H1 (cell line): ENCODE results near the gene COG4. TPM values are rescaled to one million over a fixed set of nuclear protein-coding genes. Genes with fewer than 3 reads are reported as not detected.

Experiments
- CTCF ChIA-PET: fragments of 300-600 bp; sonication (Branson Sonifier 250); formaldehyde crosslinking; loops from one replicate; lab custom pipeline; 2021; ENCODE audit not compliant: partially characterized antibody; lab: Charles Lee
- POLR2A ChIA-PET: fragments of 300-600 bp; sonication (Branson Sonifier 250); formaldehyde crosslinking; loops from one replicate; lab custom pipeline; 2021; ENCODE audit warnings: inconsistent platforms; ENCODE audit not compliant: partially characterized antibody; lab: Charles Lee
- DNase-seq, 2 experiments: peaks; one replicate each; pipeline versions ENCODE4 v3.0.0 to v3.0.0-alpha.2; 2010 to 2022; ENCODE audit warnings: low spot score in 2 of 2, low read depth in 1 of 2, mixed read lengths in 1 of 2
- FAIRE-seq: peaks from 2 replicates; lab custom pipeline; 2011; peaks lifted over from hg19 to GRCh38; lab: Jason Lieb, UNC
- H2AFZ ChIP-seq: 2 replicates; pipeline ENCODE4 v1.8.1; 2012; ENCODE audit warnings: low read length, inconsistent platforms
- H2AK5ac ChIP-seq: 2 replicates; pipeline ENCODE4 v1.6.1; 2013; ENCODE audit warnings: low read depth, low read length
- H2BK120ac ChIP-seq: replicated peaks from 2 replicates; pipeline ENCODE3; 2013; ENCODE audit warnings: low read depth, low read length, inconsistent platforms
- H2BK12ac ChIP-seq: 2 replicates; pipeline ENCODE4 v1.6.1; 2013; ENCODE audit warnings: low read depth, low read length
- H2BK15ac ChIP-seq: 2 replicates; pipeline ENCODE4 v1.6.1; 2013; ENCODE audit warnings: low read length
- H2BK20ac ChIP-seq: 2 replicates; pipeline ENCODE4 v1.6.1; 2013; ENCODE audit warnings: low read length
- H2BK5ac ChIP-seq: 2 replicates; pipeline ENCODE4 v1.6.1; 2013; ENCODE audit warnings: low read depth, low read length
- H3K14ac ChIP-seq: 2 replicates; pipeline ENCODE4 v1.6.1; 2013; ENCODE audit warnings: inconsistent platforms; ENCODE audit not compliant: insufficient read length
- H3K18ac ChIP-seq: 2 replicates; pipeline ENCODE4 v1.6.1; 2013; ENCODE audit warnings: low read length; ENCODE audit errors: extremely low read depth
- H3K23ac ChIP-seq: 2 replicates; pipeline ENCODE4 v1.6.1; 2013; ENCODE audit warnings: inconsistent platforms; ENCODE audit not compliant: insufficient read length
- H3K23me2 ChIP-seq: 2 replicates; pipeline ENCODE4 v1.6.1; 2013; ENCODE audit warnings: low read depth, low read length
- H3K27ac ChIP-seq: 2 replicates; pipeline ENCODE4 v1.6.1; 2011; ENCODE audit warnings: low read depth, low read length, inconsistent platforms
- H3K27me3 ChIP-seq, 4 experiments: replicated peaks in 1 of 4; 1 replicate in 1 of 4; 2 replicates in 3 of 4; pipeline versions ENCODE4 v1.6.1 to v1.8.1; 2011 to 2013; ENCODE audit warnings: low read length in 3 of 4, mild to moderate bottlenecking in 3 of 4, inconsistent platforms in 2 of 4, mixed read lengths in 2 of 4, moderate library complexity in 1 of 4; ENCODE audit not compliant: control insufficient read depth in 3 of 4, insufficient read depth in 3 of 4; ENCODE audit errors: extremely low read depth in 1 of 4
- H3K36me3 ChIP-seq, 4 experiments: 2 replicates each; pipeline versions ENCODE4 v1.6.1 to v1.8.1; 2011 to 2013; ENCODE audit warnings: mild to moderate bottlenecking in 4 of 4, low read length in 3 of 4, moderate library complexity in 2 of 4, control low read depth in 1 of 4, inconsistent platforms in 1 of 4; ENCODE audit not compliant: insufficient read depth in 4 of 4, control insufficient read depth in 2 of 4
- H3K4ac ChIP-seq: replicated peaks from 2 replicates; pipeline ENCODE3; 2013; ENCODE audit warnings: low read length, low read depth, mixed read lengths, inconsistent platforms; ENCODE audit not compliant: insufficient read length
- H3K4me1 ChIP-seq, 4 experiments: replicated peaks in 1 of 4; 1 replicate in 1 of 4; 2 replicates in 3 of 4; pipeline versions ENCODE4 v1.6.1 to v1.8.1; 2011 to 2013; ENCODE audit warnings: low read length in 3 of 4, inconsistent platforms in 2 of 4, mixed read lengths in 1 of 4; ENCODE audit not compliant: insufficient read depth in 4 of 4, control insufficient read depth in 3 of 4
- H3K4me2 ChIP-seq, 2 experiments: 2 replicates each; pipeline versions ENCODE4 v1.6.1 to v1.8.1; 2011 to 2013; ENCODE audit warnings: low read depth in 2 of 2, low read length in 2 of 2, control low read depth in 1 of 2, inconsistent platforms in 1 of 2, mild to moderate bottlenecking in 1 of 2; ENCODE audit not compliant: insufficient read depth in 1 of 2
- H3K4me3 ChIP-seq, 4 experiments: fragments of 200-600, 300-600 bp in 1 of 4; sonication (generic), shearing (Covaris generic), sonication (Bioruptor Twin) in 1 of 4; 2 replicates each; pipeline versions ENCODE4 v1.5.1 to v1.8.1; 2011 to 2016; ENCODE audit warnings: low read length in 4 of 4, low read depth in 3 of 4, control low read depth in 2 of 4, inconsistent platforms in 2 of 4, mild to moderate bottlenecking in 2 of 4, mixed read lengths in 1 of 4, moderate library complexity in 1 of 4; ENCODE audit not compliant: insufficient read depth in 2 of 4; ENCODE audit errors: extremely low read depth in 1 of 4
- H3K56ac ChIP-seq: replicated peaks from 2 replicates; pipeline ENCODE3; 2013; ENCODE audit warnings: low read depth, mild to moderate bottlenecking, mixed read lengths, low read length, inconsistent platforms; ENCODE audit not compliant: insufficient read length
- H3K79me1 ChIP-seq: 2 replicates; pipeline ENCODE4 v1.6.1; 2013; ENCODE audit warnings: low read depth, low read length, control low read depth
- H3K79me2 ChIP-seq, 2 experiments: 2 replicates each; pipeline versions ENCODE4 v1.6.1 to v1.8.1; 2012 to 2013; ENCODE audit warnings: low read length in 2 of 2, mild to moderate bottlenecking in 2 of 2, inconsistent platforms in 1 of 2; ENCODE audit not compliant: insufficient read depth in 2 of 2, control insufficient read depth in 1 of 2
- H3K9ac ChIP-seq, 4 experiments: replicated peaks in 1 of 4; 1 replicate in 1 of 4; 2 replicates in 3 of 4; pipeline versions ENCODE4 v1.6.1 to v1.8.1; 2011 to 2013; ENCODE audit warnings: low read depth in 3 of 4, low read length in 3 of 4, control low read depth in 2 of 4, mild to moderate bottlenecking in 2 of 4, moderate library complexity in 2 of 4, inconsistent platforms in 1 of 4; ENCODE audit errors: extremely low read depth in 1 of 4
- H3K9me3 ChIP-seq, 2 experiments: 2 replicates each; pipeline versions ENCODE4 v1.6.1 to v1.8.1; 2012 to 2013; ENCODE audit warnings: mild to moderate bottlenecking in 2 of 2, moderate library complexity in 2 of 2, control low read depth in 1 of 2, inconsistent platforms in 1 of 2, low read depth in 1 of 2, low read length in 1 of 2, mixed read lengths in 1 of 2; ENCODE audit not compliant: insufficient read depth in 2 of 2
- H4K20me1 ChIP-seq, 2 experiments: replicated peaks in 1 of 2; 2 replicates each; pipeline versions ENCODE3 to v1.8.1; 2011 to 2013; ENCODE audit warnings: inconsistent platforms in 2 of 2, low read length in 2 of 2, mild to moderate bottlenecking in 1 of 2; ENCODE audit not compliant: insufficient read depth in 2 of 2, control insufficient read depth in 1 of 2
- H4K5ac ChIP-seq: 2 replicates; pipeline ENCODE4 v1.6.1; 2013; ENCODE audit warnings: low read length, low read depth, mixed read lengths, inconsistent platforms; ENCODE audit not compliant: insufficient read length
- H4K8ac ChIP-seq: 2 replicates; pipeline ENCODE4 v1.8.0; 2013; ENCODE audit warnings: mild to moderate bottlenecking, moderate library complexity, low read length, inconsistent platforms; ENCODE audit not compliant: insufficient read depth; ENCODE audit errors: extremely low read depth
- H4K91ac ChIP-seq: replicated peaks from 2 replicates; pipeline ENCODE3; 2013; ENCODE audit warnings: low read length, mixed read lengths, inconsistent platforms; ENCODE audit not compliant: insufficient read length
- CHD1 ChIP-seq: IDR thresholded peaks from 2 replicates; pipeline ENCODE4 v1.6.1; 2012; ENCODE audit warnings: low read depth, low read length, improper control_type of control experiment
- HDAC6 ChIP-seq: IDR thresholded peaks from one replicate; pipeline ENCODE4 v1.7.1; 2012; ENCODE audit warnings: low read depth, mild to moderate bottlenecking, inconsistent platforms, low read length, moderate library complexity
- JUND ChIP-seq: IDR thresholded peaks from 2 replicates; pipeline ENCODE4 v1.6.1; 2011; ENCODE audit warnings: mild to moderate bottlenecking, improper control_type of control experiment, low read length
- PHF8 ChIP-seq: fragments of 200-600 bp; sonication (generic); conservative IDR thresholded peaks from 2 replicates; pipeline ENCODE4 v1.7.1; 2012; ENCODE audit warnings: low read depth, mild to moderate bottlenecking, inconsistent platforms, low read length, moderate library complexity
- RNF2 ChIP-seq: fragments of 200-900, 300-1000 bp; sonication (generic); IDR thresholded peaks from 2 replicates; pipeline ENCODE4 v1.7.1; 2016; ENCODE audit warnings: borderline replicate concordance, low read depth, mild to moderate bottlenecking, antibody characterized with exemption, low read length; ENCODE audit not compliant: poor library complexity, severe bottlenecking; ENCODE audit errors: missing control alignments
- SP4 ChIP-seq: IDR thresholded peaks from 2 replicates; pipeline ENCODE4 v1.6.1; 2012; ENCODE audit warnings: low read length, inconsistent platforms
- TCF12 ChIP-seq: IDR thresholded peaks from 2 replicates; pipeline ENCODE4 v1.6.1; 2011; ENCODE audit warnings: low read depth, mild to moderate bottlenecking, low read length
- TEAD4 ChIP-seq: IDR thresholded peaks from 2 replicates; pipeline ENCODE4 v1.6.1; 2012; ENCODE audit warnings: low read depth, low read length, inconsistent platforms, mixed read lengths
- YY1 ChIP-seq: IDR thresholded peaks from 2 replicates; pipeline ENCODE4 v1.6.1; 2011; ENCODE audit warnings: low read depth, mild to moderate bottlenecking, low read length
- WGBS, 2 experiments: shearing (Covaris generic) in 1 of 2; methylation state at CpG; one replicate each; pipeline versions ENCODE4 v1.1.6 to v1.1.7; 2013 to 2015; ENCODE audit warnings: low lambda C conversion rate in 2 of 2, mixed read lengths in 2 of 2, inconsistent platforms in 1 of 2, low coverage in 1 of 2, missing lambda C conversion rate in 1 of 2; ENCODE audit not compliant: insufficient replicate concordance in 2 of 2, insufficient coverage in 1 of 2, insufficient read length in 1 of 2; ENCODE audit errors: extremely low coverage in 1 of 2, missing lambda C conversion rate in 1 of 2; 5-methylcytosine and 5-hydroxymethylcytosine counted together
- polyA plus RNA-seq, 7 experiments: library from polyadenylated mRNA; depleted of rRNA in 3 of 7; stranded (reverse) in 5 of 7; unstranded in 2 of 7; fragments of >200 nt in 5 of 7; fragments of 200-250 nt in 2 of 7; gene quantifications; 1 replicate in 5 of 7; 2 replicates in 1 of 7; 4 replicates in 1 of 7; pipeline versions ENCODE4 v1.2.1 to v1.2.3, GENCODE V29; 2011 to 2013; ENCODE audit warnings: missing spikeins in 2 of 7, mixed read lengths in 2 of 7
- total RNA-seq: library from RNA; stranded (reverse); fragmentation: NEBNext Ultra II Directional; extraction: Animal tissue kit (Norgen Biotek cat#: 25700); gene quantifications from 2 replicates; pipeline ENCODE4 v1.2.1, GENCODE V29; 2021
- TF ChIP-seq, protein P1 (sequence below): IDR thresholded peaks from 2 replicates; pipeline ENCODE4 v1.6.1; 2011; ENCODE audit warnings: low read length, improper control_type of control experiment
- TF ChIP-seq, protein P2 (sequence below): IDR thresholded peaks from 2 replicates; pipeline ENCODE4 v1.6.1; 2012; ENCODE audit warnings: low read length, inconsistent platforms

Gene COG4
- total and polyA plus RNA-seq, 2 of the 8 experiments (the other 6 are each of a cell fraction or from before 2014, with no cell fraction given): 46.1 to 50.2 TPM

DNA sequence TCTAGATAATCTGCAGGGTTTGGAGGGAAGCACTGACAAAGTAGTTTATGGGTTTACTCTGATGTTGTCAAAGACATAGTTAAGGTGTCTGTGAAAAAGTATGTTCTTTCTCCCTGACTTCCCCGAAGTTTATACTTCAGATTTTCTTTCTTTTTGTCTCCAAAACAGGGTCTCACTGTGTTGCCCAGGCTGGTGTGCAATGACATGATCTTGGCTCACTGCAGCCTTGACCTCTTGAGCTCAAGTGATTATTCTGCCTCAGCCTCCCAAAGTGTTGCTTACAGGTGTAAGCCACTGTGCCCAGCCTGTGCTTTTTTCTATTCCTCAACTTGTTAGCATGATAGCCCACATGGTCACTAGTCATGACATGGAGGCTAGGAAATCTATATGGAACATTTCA, 21.2 kb upstream of the COG4 start:
- no peak overlapping the region for H3K4me2 ChIP-seq
- H3K79me1 ChIP-seq: peaks cover 6% of the 10 kb centered on the region
- H3K18ac ChIP-seq: no peak overlapping the region
- no peak overlapping the region for H3K14ac ChIP-seq
- peaks cover 3 to 73% of the 10 kb centered on the region in 2 experiments; a peak in 3 of 4 replicates for H3K79me2 ChIP-seq
- H2AFZ ChIP-seq: no peak overlapping the region
- H2AK5ac ChIP-seq: no peak overlapping the region
- no peak overlapping the region for H2BK20ac ChIP-seq
- no peak overlapping the region for H2BK15ac ChIP-seq
- H3K9ac ChIP-seq: no peak overlapping the region
- FAIRE-seq (no peak), DNase-seq (no peak)
- H4K8ac ChIP-seq: no peak overlapping the region
- no peak overlapping the region for H2BK120ac ChIP-seq
- no peaks in the 10 kb centered on the region for H3K23me2 ChIP-seq
- no peaks in the 10 kb centered on the region for H3K9me3 ChIP-seq
- no peaks in the 10 kb centered on the region for H3K27me3 ChIP-seq
- no peak overlapping the region for H2BK12ac ChIP-seq
- WGBS, 2 experiments: 82% methylated on average over 1 of the region's 1 CpG; no CpG with 5 or more reads in 1 of the 2 experiments
- no peak overlapping the region for H4K91ac ChIP-seq
- H3K27ac ChIP-seq: no peak overlapping the region
- no peak overlapping the region for H3K23ac ChIP-seq
- no peak overlapping the region for H3K56ac ChIP-seq
- H3K4ac ChIP-seq: no peak overlapping the region
- ChIA-PET POLR2A (interaction anchor here (0.8 to 22.7 kb wide), 5 partner anchors 9 to 21 kb away, joined by 3 to 525 read pairs (median 5); partner anchors contain the start of genes COG4 and SF3B3), CTCF (interaction anchor here (0.9 kb wide), 1 partner anchor 15 kb away, joined by 3 read pairs; no protein-coding TSS in a partner anchor)
- H2BK5ac ChIP-seq: no peak overlapping the region
- no peak overlapping the region for H4K5ac ChIP-seq
- peaks cover 8 to 30% of the 10 kb centered on the region in 2 experiments for H4K20me1 ChIP-seq
- peaks cover 65 to 99% (median 84%) of the 10 kb centered on the region in 4 experiments for H3K36me3 ChIP-seq
- H3K4me1 ChIP-seq: no peaks in the 10 kb centered on the region
- no peak overlapping the region for H3K4me3 ChIP-seq
- TF ChIP-seq, protein P1, sequence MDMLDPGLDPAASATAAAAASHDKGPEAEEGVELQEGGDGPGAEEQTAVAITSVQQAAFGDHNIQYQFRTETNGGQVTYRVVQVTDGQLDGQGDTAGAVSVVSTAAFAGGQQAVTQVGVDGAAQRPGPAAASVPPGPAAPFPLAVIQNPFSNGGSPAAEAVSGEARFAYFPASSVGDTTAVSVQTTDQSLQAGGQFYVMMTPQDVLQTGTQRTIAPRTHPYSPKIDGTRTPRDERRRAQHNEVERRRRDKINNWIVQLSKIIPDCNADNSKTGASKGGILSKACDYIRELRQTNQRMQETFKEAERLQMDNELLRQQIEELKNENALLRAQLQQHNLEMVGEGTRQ: no peak
- TF ChIP-seq, protein P2, sequence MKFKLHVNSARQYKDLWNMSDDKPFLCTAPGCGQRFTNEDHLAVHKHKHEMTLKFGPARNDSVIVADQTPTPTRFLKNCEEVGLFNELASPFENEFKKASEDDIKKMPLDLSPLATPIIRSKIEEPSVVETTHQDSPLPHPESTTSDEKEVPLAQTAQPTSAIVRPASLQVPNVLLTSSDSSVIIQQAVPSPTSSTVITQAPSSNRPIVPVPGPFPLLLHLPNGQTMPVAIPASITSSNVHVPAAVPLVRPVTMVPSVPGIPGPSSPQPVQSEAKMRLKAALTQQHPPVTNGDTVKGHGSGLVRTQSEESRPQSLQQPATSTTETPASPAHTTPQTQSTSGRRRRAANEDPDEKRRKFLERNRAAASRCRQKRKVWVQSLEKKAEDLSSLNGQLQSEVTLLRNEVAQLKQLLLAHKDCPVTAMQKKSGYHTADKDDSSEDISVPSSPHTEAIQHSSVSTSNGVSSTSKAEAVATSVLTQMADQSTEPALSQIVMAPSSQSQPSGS: no peak
- TF ChIP-seq YY1 (no peak), JUND (no peak), HDAC6 (no peak), PHF8 (no peak), RNF2 (no peak), SP4 (no peak), TEAD4 (no peak), TCF12 (no peak), CHD1 (no peak)
